ENCODE results near the gene COBLL1.

GRCh38 chr2:164867779-164868397 is 26.3 kb upstream of the COBLL1 start:
- TF ChIP-seq, protein P1, sequence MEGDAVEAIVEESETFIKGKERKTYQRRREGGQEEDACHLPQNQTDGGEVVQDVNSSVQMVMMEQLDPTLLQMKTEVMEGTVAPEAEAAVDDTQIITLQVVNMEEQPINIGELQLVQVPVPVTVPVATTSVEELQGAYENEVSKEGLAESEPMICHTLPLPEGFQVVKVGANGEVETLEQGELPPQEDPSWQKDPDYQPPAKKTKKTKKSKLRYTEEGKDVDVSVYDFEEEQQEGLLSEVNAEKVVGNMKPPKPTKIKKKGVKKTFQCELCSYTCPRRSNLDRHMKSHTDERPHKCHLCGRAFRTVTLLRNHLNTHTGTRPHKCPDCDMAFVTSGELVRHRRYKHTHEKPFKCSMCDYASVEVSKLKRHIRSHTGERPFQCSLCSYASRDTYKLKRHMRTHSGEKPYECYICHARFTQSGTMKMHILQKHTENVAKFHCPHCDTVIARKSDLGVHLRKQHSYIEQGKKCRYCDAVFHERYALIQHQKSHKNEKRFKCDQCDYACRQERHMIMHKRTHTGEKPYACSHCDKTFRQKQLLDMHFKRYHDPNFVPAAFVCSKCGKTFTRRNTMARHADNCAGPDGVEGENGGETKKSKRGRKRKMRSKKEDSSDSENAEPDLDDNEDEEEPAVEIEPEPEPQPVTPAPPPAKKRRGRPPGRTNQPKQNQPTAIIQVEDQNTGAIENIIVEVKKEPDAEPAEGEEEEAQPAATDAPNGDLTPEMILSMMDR (IDR thresholded peaks at IDR 0.05): no peak
- no peak for TF ChIP-seq POLR2A (IDR thresholded peaks at IDR 0.05)

Measured in right lobe of liver (tissue), 4 donors.